Endodermal cell (in vitro differentiated cells): ENCODE measurements around the gene GYG1. TPM values are rescaled to one million over a fixed set of nuclear protein-coding genes. Genes with fewer than 3 reads are reported as not detected.

Source experiments
- DNase-seq: peaks from one replicate; pipeline ENCODE4 v3.0.0-alpha.2; 2017
- H3K27ac ChIP-seq: 2 replicates; pipeline ENCODE4 v1.5.1; 2013; ENCODE audit warnings: mild to moderate bottlenecking, low read depth, low read length, moderate library complexity
- H3K27me3 ChIP-seq: 2 replicates; pipeline ENCODE4 v1.6.1; 2013; ENCODE audit warnings: mild to moderate bottlenecking, low read length, moderate library complexity; ENCODE audit not compliant: insufficient read depth, control insufficient read depth, poor library complexity, severe bottlenecking
- H3K36me3 ChIP-seq: 2 replicates; pipeline ENCODE4 v1.7.0; 2013; ENCODE audit warnings: mild to moderate bottlenecking, low read length, moderate library complexity; ENCODE audit not compliant: control insufficient read depth, insufficient read depth
- H3K4me1 ChIP-seq: one replicate; pipeline ENCODE4 v1.7.0; 2013; ENCODE audit warnings: low read length; ENCODE audit not compliant: control insufficient read depth, insufficient read depth
- H3K4me3 ChIP-seq: 2 replicates; pipeline ENCODE4 v1.5.1; 2013; ENCODE audit warnings: mild to moderate bottlenecking, low read length, moderate library complexity
- H3K9ac ChIP-seq: 2 replicates; pipeline ENCODE4 v1.6.1; 2013; ENCODE audit warnings: mild to moderate bottlenecking, low read length, moderate library complexity; ENCODE audit not compliant: poor library complexity, severe bottlenecking; ENCODE audit errors: extremely low read depth
- H3K9me3 ChIP-seq: 2 replicates; pipeline ENCODE4 v1.6.1; 2013; ENCODE audit warnings: mild to moderate bottlenecking, low read length, moderate library complexity; ENCODE audit not compliant: control insufficient read depth
- H3K27ac Mint-ChIP-seq: 2 replicates; pipeline ENCODE4 v1.8.0; 2020; ENCODE audit warnings: mixed read lengths
- H3K27me3 Mint-ChIP-seq: 2 replicates; pipeline ENCODE4 v1.8.0; 2021; ENCODE audit warnings: mild to moderate bottlenecking, mixed read lengths; ENCODE audit not compliant: insufficient read depth
- H3K36me3 Mint-ChIP-seq: 2 replicates; pipeline ENCODE4 v1.8.0; 2020; ENCODE audit warnings: low read depth, mixed read lengths
- H3K4me1 Mint-ChIP-seq: 2 replicates; pipeline ENCODE4 v1.8.0; 2020; ENCODE audit warnings: mixed read lengths
- H3K4me3 Mint-ChIP-seq: 2 replicates; pipeline ENCODE4 v1.8.0; 2020; ENCODE audit warnings: mild to moderate bottlenecking, moderate library complexity, mixed read lengths
- H3K9me3 Mint-ChIP-seq: 2 replicates; pipeline ENCODE4 v1.8.0; 2020; ENCODE audit warnings: mild to moderate bottlenecking, mixed read lengths
- CTCF ChIP-seq: fragments of 200-600 bp; sonication (generic); conservative IDR thresholded peaks from 2 replicates; pipeline ENCODE4 v1.5.0; 2021; ENCODE audit warnings: antibody characterized with exemption, mild to moderate bottlenecking
- WGBS, 2 experiments: methylation state at CpG; one replicate each; pipeline versions ENCODE4 v1.1.5 to v1.1.7; 2013; ENCODE audit warnings: missing lambda C conversion rate in 2 of 2, mixed read lengths in 1 of 2; ENCODE audit not compliant: insufficient coverage in 1 of 2, insufficient read length in 1 of 2; 5-methylcytosine and 5-hydroxymethylcytosine counted together
- total RNA-seq, 2 donors: library from RNA; stranded (reverse); fragmentation: NEBNext Ultra II Directional in 1 of 2; extraction: Animal tissue kit (Norgen Biotek cat#: 25700) in 1 of 2; gene quantifications; 2 replicates in 1 of 2; 3 replicates in 1 of 2; pipeline ENCODE4 v1.2.1, GENCODE V29; 2021

The GYG1 gene
- total RNA-seq, 2 donors from 2014 or later = 22.2 to 30.6 TPM

GRCh38 chr3:148953094-148953493 lies 38.2 kb upstream of the GYG1 start:
- H3K9me3 Mint-ChIP-seq = no peaks in the 10 kb centered on the region
- H3K36me3 Mint-ChIP-seq = no peaks in the 10 kb centered on the region
- H3K9me3 ChIP-seq = no peaks in the 10 kb centered on the region
- no peak overlapping the region for H3K4me3 Mint-ChIP-seq
- H3K27ac ChIP-seq = no peak overlapping the region
- H3K27me3 Mint-ChIP-seq = peaks cover under 1% of the 10 kb centered on the region
- no peak overlapping the region for H3K27ac Mint-ChIP-seq
- no peak overlapping the region for H3K4me3 ChIP-seq
- H3K9ac ChIP-seq = no peak overlapping the region
- peak; percentile 27 for TF ChIP-seq CTCF
- H3K36me3 ChIP-seq = no peaks in the 10 kb centered on the region
- H3K27me3 ChIP-seq = no peaks in the 10 kb centered on the region
- H3K4me1 Mint-ChIP-seq = peaks cover 11% of the 10 kb centered on the region
- DNase-seq = no peak
- no peaks in the 10 kb centered on the region for H3K4me1 ChIP-seq

- Mint-ChIP-seq H3K4me3 (no peak overlapping the region), H3K27ac (no peak overlapping the region), H3K9me3 (no peaks in the 10 kb centered on the region), H3K36me3 (no peaks in the 10 kb centered on the region), H3K4me1 (peaks cover 11% of the 10 kb centered on the region), H3K27me3 (peaks cover 4% of the 10 kb centered on the region)
- Histone ChIP-seq H3K27ac (no peak overlapping the region), H3K27me3 (no peaks in the 10 kb centered on the region), H3K9ac (no peak overlapping the region), H3K9me3 (no peaks in the 10 kb centered on the region), H3K4me1 (no peaks in the 10 kb centered on the region), H3K36me3 (no peaks in the 10 kb centered on the region), H3K4me3 (no peak overlapping the region)
- TF ChIP-seq CTCF = no peak
- 76 to 80% methylated on average over 3 to 4 of the region's 4 CpGs for WGBS, 2 experiments
- DNase-seq = no peak
Measured at GRCh38 chr3:148954981-148955380, 36.4 kb upstream of the GYG1 start.

GRCh38 chr3:148955544-148956346 lies 35.6 kb upstream of the GYG1 start:
- TF ChIP-seq CTCF = peak; percentile 79
- Histone ChIP-seq H3K27me3 (no peaks in the 10 kb centered on the region), H3K4me3 (no peak overlapping the region), H3K27ac (no peak overlapping the region), H3K9ac (no peak overlapping the region), H3K36me3 (no peaks in the 10 kb centered on the region), H3K9me3 (no peaks in the 10 kb centered on the region), H3K4me1 (no peaks in the 10 kb centered on the region)
- H3K4me3 Mint-ChIP-seq = no peak overlapping the region
- peaks cover 11% of the 10 kb centered on the region for H3K4me1 Mint-ChIP-seq
- peaks cover 4% of the 10 kb centered on the region for H3K27me3 Mint-ChIP-seq
- peak overlapping the region; percentile 49 for H3K27ac Mint-ChIP-seq
- H3K36me3 Mint-ChIP-seq = no peaks in the 10 kb centered on the region
- peak; percentile 75 for DNase-seq
- no peaks in the 10 kb centered on the region for H3K9me3 Mint-ChIP-seq
- 62 to 70% methylated on average over 7 to 12 of the region's 12 CpGs for WGBS, 2 experiments
